K562 (cell line): ENCODE results near the gene THADA. TPM values are rescaled to one million over a fixed set of nuclear protein-coding genes. Genes with fewer than 3 reads are reported as not detected.

Source experiments
- ATAC-seq: fragments of 200-7000 bp; cut with Tn5 transposase; 3 replicates; pipeline ENCODE4 v1.9.1; 2020; ENCODE audit warnings: moderate library complexity
- BruUV-seq: library from RNA; stranded (reverse); fragments of 400-500 nt; replicated peaks from 2 replicates; lab custom pipeline; 2021; lab: Mats Ljungman, UMichigan
- CTCF ChIA-PET: fragments of 300-600 bp; formaldehyde crosslinking; extraction: SDS; loops from one replicate; lab custom pipeline; 2021; ENCODE audit warnings: low intra/inter-chr PET ratio; lab: Yijun Ruan, JAX
- POLR2A ChIA-PET: fragments of 300-600, 350-650 bp; sonication (Branson Sonifier 250); formaldehyde crosslinking; extraction: SDS; loops from one replicate; lab custom pipeline; 2021; ENCODE audit warnings: antibody characterized with exemption, inconsistent platforms; lab: Yijun Ruan, JAX
- DNase-seq, 4 experiments: peaks; one replicate each; pipeline versions ENCODE4 v3.0.0 to v3.0.0-alpha.2; 2011 to 2018; ENCODE audit warnings: low spot score in 3 of 4, mixed read lengths in 3 of 4; ENCODE audit errors: extremely low read depth in 1 of 4
- FAIRE-seq: peaks from 2 replicates; lab custom pipeline; 2011; peaks lifted over from hg19 to GRCh38; lab: Jason Lieb, UNC
- H2AFZ ChIP-seq: 2 replicates; pipeline ENCODE4 v1.6.0; 2011; ENCODE audit warnings: low read depth, low read length, control low read depth, inconsistent platforms
- H3K27ac ChIP-seq: fragments of 200-600 bp; 3 replicates; pipeline ENCODE4 v1.8.0; 2011; ENCODE audit warnings: low read depth, mild to moderate bottlenecking, control low read depth, inconsistent platforms, low read length, moderate library complexity, mixed read lengths; ENCODE audit errors: extremely low read depth
- H3K27me3 ChIP-seq, 2 experiments: fragments of 300-600 bp in 1 of 2; 2 replicates in 1 of 2; 3 replicates in 1 of 2; pipeline versions ENCODE4 v1.6.0 to v1.8.0; 2011; ENCODE audit warnings: inconsistent platforms in 2 of 2, low read length in 2 of 2, mild to moderate bottlenecking in 1 of 2, mixed read lengths in 1 of 2, moderate library complexity in 1 of 2; ENCODE audit not compliant: control insufficient read depth in 2 of 2, insufficient read depth in 2 of 2
- H3K36me3 ChIP-seq: fragments of 300-600 bp; 3 replicates; pipeline ENCODE4 v1.8.0; 2011; ENCODE audit warnings: mild to moderate bottlenecking, low read length, inconsistent platforms; ENCODE audit not compliant: control insufficient read depth, insufficient read depth
- H3K4me1 ChIP-seq, 2 experiments: fragments of 200-600 bp in 1 of 2; replicated peaks in 1 of 2; 2 replicates in 1 of 2; 3 replicates in 1 of 2; pipeline versions ENCODE4 v1.5.1 to v1.8.0; 2011; ENCODE audit warnings: inconsistent platforms in 2 of 2, low read length in 2 of 2, mild to moderate bottlenecking in 1 of 2, mixed read lengths in 1 of 2, moderate library complexity in 1 of 2; ENCODE audit not compliant: control insufficient read depth in 2 of 2, insufficient read depth in 2 of 2
- H3K4me2 ChIP-seq: 2 replicates; pipeline ENCODE4 v1.6.1; 2011; ENCODE audit warnings: low read length, control low read depth, inconsistent platforms, mixed read lengths; ENCODE audit not compliant: insufficient read depth
- H3K4me3 ChIP-seq: fragments of 200-600 bp; sonication (generic), shearing (Covaris generic); 2 replicates; pipeline ENCODE4 v1.5.1; 2016; ENCODE audit warnings: control low read depth, inconsistent platforms
- H3K79me2 ChIP-seq: fragments of 200-600 bp; 3 replicates; pipeline ENCODE4 v1.8.0; 2011; ENCODE audit warnings: low read length, inconsistent platforms; ENCODE audit not compliant: control insufficient read depth, insufficient read depth
- H3K9ac ChIP-seq, 2 experiments: 2 replicates each; pipeline versions ENCODE4 v1.6.0 to v1.6.1; 2011; ENCODE audit warnings: low read depth in 2 of 2, low read length in 2 of 2, control low read depth in 1 of 2, inconsistent platforms in 1 of 2, mild to moderate bottlenecking in 1 of 2, mixed read lengths in 1 of 2; ENCODE audit not compliant: insufficient read depth in 1 of 2
- H3K9me1 ChIP-seq: one replicate; pipeline ENCODE4 v1.6.0; 2011; ENCODE audit warnings: inconsistent platforms, mild to moderate bottlenecking, low read length, moderate library complexity; ENCODE audit not compliant: control insufficient read depth, insufficient read depth
- H3K9me3 ChIP-seq: replicated peaks from 2 replicates; pipeline ENCODE4 v1.5.1; 2011; ENCODE audit warnings: low read depth, low read length, inconsistent platforms; ENCODE audit not compliant: control insufficient read depth, insufficient read depth
- H4K20me1 ChIP-seq: replicated peaks from 2 replicates; pipeline ENCODE4 v1.6.1; 2011; ENCODE audit warnings: low read length, inconsistent platforms, mixed read lengths; ENCODE audit not compliant: control insufficient read depth, insufficient read depth
- GTF2A2 ChIP-seq: IDR thresholded peaks from 2 replicates; pipeline ENCODE4 v1.6.1; 2016; ENCODE audit warnings: mild to moderate bottlenecking, missing genetic modification characterization, missing compliant biosample characterization
- MEIS2 ChIP-seq: fragments of 450-650 bp; IDR thresholded peaks from 2 replicates; pipeline ENCODE4 v1.6.1; 2014; ENCODE audit warnings: mild to moderate bottlenecking; ENCODE audit not compliant: partially characterized antibody
- WGBS: fragments of 100-300 bp; shearing (Covaris generic); methylation state at CpG from one replicate; pipeline ENCODE4 v1.1.6; 2016; ENCODE audit warnings: low coverage, mixed read lengths; ENCODE audit not compliant: insufficient coverage; ENCODE audit errors: missing lambda C conversion rate; 5-methylcytosine and 5-hydroxymethylcytosine counted together
- in situ Hi-C: fragments of 300-500 bp; cut with MboI; formaldehyde crosslinking; loops from 4 replicates; pipeline ENCODE4 v1.15.0; 2018; ENCODE audit warnings: inconsistent platforms, mixed read lengths
- intact Hi-C: fragments of 100-400 bp; cut with micrococcal nuclease; formaldehyde crosslinking; loops from 2 replicates; pipeline ENCODE4 v1.14.2; 2022
- polyA plus RNA-seq, 8 experiments: library from polyadenylated mRNA; depleted of rRNA in 4 of 8; stranded (reverse) in 5 of 8; unstranded in 3 of 8; fragments of >200 nt; fragmentation: Nextera tagmentation in 2 of 8; fragmentation: Illumina TruSeq in 1 of 8; extraction: Ambion mirVana in 2 of 8; extraction: Trizol in 1 of 8; gene quantifications; 2 replicates each; pipeline versions ENCODE4 v1.2.1 to v1.2.3, GENCODE V29; 2011 to 2014; ENCODE audit warnings: inconsistent platforms in 1 of 8, missing spikeins in 1 of 8
- total RNA-seq, 7 experiments: library from RNA; depleted of rRNA in 6 of 7; stranded (reverse); fragments of >200 nt in 6 of 7; fragmentation: Illumina TruSeq in 2 of 7; extraction: Trizol in 2 of 7; gene quantifications; 2 replicates each; pipeline versions ENCODE4 v1.2.1 to v1.2.3, GENCODE V29; 2011 to 2021; ENCODE audit warnings: low replicate concordance in 1 of 7
- TF ChIP-seq, protein P1 (sequence below), 2 experiments: IDR thresholded peaks in 1 of 2; conservative IDR thresholded peaks in 1 of 2; 2 replicates each; pipeline ENCODE4 v1.6.1; 2016; ENCODE audit warnings: low read depth in 2 of 2, mild to moderate bottlenecking in 1 of 2, missing compliant biosample characterization in 1 of 2, missing genetic modification characterization in 1 of 2, moderate library complexity in 1 of 2
- TF ChIP-seq, protein P2 (sequence below), 2 experiments: fragments of 450-650 bp; formaldehyde crosslinking in 1 of 2; IDR thresholded peaks; 2 replicates each; pipeline versions ENCODE4 v1.4.0 to v1.6.1; 2014 to 2020; ENCODE audit warnings: mild to moderate bottlenecking in 2 of 2, borderline replicate concordance in 1 of 2, low read depth in 1 of 2

THADA gene
- total and polyA plus RNA-seq, 9 of the 15 experiments (the other 6 are each of a cell fraction or from before 2014, with no cell fraction given) = 17.8 to 34.7 (median 31.9) TPM

DNA sequence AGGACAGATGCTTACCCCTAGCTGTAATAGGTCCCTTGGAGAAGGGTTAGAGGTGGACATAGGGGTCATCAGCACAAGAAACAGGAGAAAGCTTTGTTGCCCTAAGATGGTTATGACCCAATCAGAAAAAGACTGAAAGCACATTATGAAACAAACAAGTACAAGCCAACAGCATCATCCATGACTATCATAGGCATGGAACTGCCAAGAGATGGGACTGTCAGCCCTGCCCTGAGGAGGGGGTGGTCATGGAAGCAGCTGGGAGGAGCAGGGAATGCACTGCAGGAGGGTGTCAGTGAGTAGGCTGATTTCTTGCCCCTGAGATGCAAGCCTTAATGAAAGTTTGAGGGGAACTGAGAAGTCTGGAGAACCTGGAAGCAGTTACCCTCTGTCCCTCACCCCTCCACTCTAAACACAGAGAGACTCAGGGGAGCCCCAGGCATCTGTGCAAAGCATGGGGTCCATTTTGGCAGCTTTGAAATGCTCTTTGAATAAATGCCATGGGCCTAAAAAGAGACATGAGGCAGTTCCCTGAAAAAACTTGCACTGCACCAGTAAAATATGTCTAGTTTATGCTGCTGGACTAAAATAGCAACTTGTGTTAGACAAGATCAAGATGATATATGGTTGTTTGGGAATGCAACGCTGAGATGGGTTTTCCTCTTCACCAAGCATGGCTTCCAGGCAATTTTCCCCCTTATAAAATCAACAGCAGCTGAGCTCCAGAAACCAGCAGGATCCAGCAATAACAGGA is 246.8 kb downstream of the THADA start:
- H3K4me1 ChIP-seq = peaks cover 12 to 24% of the 10 kb centered on the region in 2 experiments
- DNase-seq = no peak
- no peak overlapping the region for H3K4me3 ChIP-seq
- POLR2A ChIA-PET = interaction anchor here (0.6 kb wide), 1 partner anchor 80 kb away, joined by 3 read pairs; no protein-coding TSS in a partner anchor
- ATAC-seq = no peak; the same call in 2 of the 3 replicates
- H3K27ac ChIP-seq = no peak overlapping the region
- CTCF ChIA-PET = no interaction called here
- no peak overlapping the region for H2AFZ ChIP-seq
- no peak for FAIRE-seq
- H3K9me3 ChIP-seq = no peaks in the 10 kb centered on the region
- TF ChIP-seq, protein P1, sequence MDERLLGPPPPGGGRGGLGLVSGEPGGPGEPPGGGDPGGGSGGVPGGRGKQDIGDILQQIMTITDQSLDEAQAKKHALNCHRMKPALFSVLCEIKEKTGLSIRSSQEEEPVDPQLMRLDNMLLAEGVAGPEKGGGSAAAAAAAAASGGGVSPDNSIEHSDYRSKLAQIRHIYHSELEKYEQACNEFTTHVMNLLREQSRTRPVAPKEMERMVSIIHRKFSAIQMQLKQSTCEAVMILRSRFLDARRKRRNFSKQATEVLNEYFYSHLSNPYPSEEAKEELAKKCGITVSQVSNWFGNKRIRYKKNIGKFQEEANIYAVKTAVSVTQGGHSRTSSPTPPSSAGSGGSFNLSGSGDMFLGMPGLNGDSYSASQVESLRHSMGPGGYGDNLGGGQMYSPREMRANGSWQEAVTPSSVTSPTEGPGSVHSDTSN (CRISPR knock-in tag; IDR thresholded peaks at IDR 0.05; ENCODE audit: low read depth) = no peak
- TF ChIP-seq, protein P1 (tag; conservative IDR thresholded peaks at IDR 0.05; ENCODE audit: low read depth) = 0 out of 2 replicates have a peak, but pooled peaks have one; percentile 50
- TF ChIP-seq MEIS2 (peak; percentile 66), GTF2A2 (tag) (no peak)
- TF ChIP-seq, protein P2, sequence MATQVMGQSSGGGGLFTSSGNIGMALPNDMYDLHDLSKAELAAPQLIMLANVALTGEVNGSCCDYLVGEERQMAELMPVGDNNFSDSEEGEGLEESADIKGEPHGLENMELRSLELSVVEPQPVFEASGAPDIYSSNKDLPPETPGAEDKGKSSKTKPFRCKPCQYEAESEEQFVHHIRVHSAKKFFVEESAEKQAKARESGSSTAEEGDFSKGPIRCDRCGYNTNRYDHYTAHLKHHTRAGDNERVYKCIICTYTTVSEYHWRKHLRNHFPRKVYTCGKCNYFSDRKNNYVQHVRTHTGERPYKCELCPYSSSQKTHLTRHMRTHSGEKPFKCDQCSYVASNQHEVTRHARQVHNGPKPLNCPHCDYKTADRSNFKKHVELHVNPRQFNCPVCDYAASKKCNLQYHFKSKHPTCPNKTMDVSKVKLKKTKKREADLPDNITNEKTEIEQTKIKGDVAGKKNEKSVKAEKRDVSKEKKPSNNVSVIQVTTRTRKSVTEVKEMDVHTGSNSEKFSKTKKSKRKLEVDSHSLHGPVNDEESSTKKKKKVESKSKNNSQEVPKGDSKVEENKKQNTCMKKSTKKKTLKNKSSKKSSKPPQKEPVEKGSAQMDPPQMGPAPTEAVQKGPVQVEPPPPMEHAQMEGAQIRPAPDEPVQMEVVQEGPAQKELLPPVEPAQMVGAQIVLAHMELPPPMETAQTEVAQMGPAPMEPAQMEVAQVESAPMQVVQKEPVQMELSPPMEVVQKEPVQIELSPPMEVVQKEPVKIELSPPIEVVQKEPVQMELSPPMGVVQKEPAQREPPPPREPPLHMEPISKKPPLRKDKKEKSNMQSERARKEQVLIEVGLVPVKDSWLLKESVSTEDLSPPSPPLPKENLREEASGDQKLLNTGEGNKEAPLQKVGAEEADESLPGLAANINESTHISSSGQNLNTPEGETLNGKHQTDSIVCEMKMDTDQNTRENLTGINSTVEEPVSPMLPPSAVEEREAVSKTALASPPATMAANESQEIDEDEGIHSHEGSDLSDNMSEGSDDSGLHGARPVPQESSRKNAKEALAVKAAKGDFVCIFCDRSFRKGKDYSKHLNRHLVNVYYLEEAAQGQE (IDR thresholded peaks at IDR 0.05; ENCODE audit: borderline replicate concordance) = peak; percentile 17; the same call in 1 of the 2 replicates
- TF ChIP-seq, protein P2 (CRISPR knock-in tag; IDR thresholded peaks at IDR 0.05; ENCODE audit: low read depth) = no peak
- H3K27me3 ChIP-seq = no peaks in the 10 kb centered on the region
- in situ Hi-C loops (no loop called here), intact Hi-C loops (no loop called here)
- no peak overlapping the region for H3K4me2 ChIP-seq
- no peaks in the 10 kb centered on the region for H4K20me1 ChIP-seq
- WGBS = 7% methylated on average over 1 of the region's 1 CpG
- no peaks in the 10 kb centered on the region for H3K9me1 ChIP-seq
- H3K79me2 ChIP-seq = no peaks in the 10 kb centered on the region
- H3K9ac ChIP-seq = no peak overlapping the region
- no TSS peak for BruUV-seq
- H3K36me3 ChIP-seq = no peaks in the 10 kb centered on the region; the same call in 2 of the 3 replicates
